NB4 (cell line): ENCODE measurements around the gene RELL1.

Experiments used
- DNase-seq: peaks from one replicate; pipeline ENCODE4 v3.0.0; 2010; ENCODE audit warnings: low read depth
- H3K4me3 ChIP-seq: one replicate; pipeline ENCODE4 v1.5.1; 2011; ENCODE audit warnings: mild to moderate bottlenecking, low read depth, low read length, moderate library complexity
- MYC ChIP-seq: IDR thresholded peaks from 2 replicates; pipeline ENCODE4 v1.6.1; 2011; ENCODE audit warnings: low read depth, low read length
- POLR2A ChIP-seq: IDR thresholded peaks from 2 replicates; pipeline ENCODE4 v1.6.1; 2011; ENCODE audit warnings: mild to moderate bottlenecking; ENCODE audit not compliant: insufficient read length; ENCODE audit errors: extremely low read depth
- TF ChIP-seq, protein P1 (sequence below): IDR thresholded peaks from one replicate; pipeline ENCODE4 v1.5.1; 2012; ENCODE audit warnings: low read depth, low read length
- TF ChIP-seq, protein P2 (sequence below): IDR thresholded peaks from 2 replicates; pipeline ENCODE4 v1.6.1; 2011; ENCODE audit warnings: low read depth, low read length

Gene RELL1

DNA sequence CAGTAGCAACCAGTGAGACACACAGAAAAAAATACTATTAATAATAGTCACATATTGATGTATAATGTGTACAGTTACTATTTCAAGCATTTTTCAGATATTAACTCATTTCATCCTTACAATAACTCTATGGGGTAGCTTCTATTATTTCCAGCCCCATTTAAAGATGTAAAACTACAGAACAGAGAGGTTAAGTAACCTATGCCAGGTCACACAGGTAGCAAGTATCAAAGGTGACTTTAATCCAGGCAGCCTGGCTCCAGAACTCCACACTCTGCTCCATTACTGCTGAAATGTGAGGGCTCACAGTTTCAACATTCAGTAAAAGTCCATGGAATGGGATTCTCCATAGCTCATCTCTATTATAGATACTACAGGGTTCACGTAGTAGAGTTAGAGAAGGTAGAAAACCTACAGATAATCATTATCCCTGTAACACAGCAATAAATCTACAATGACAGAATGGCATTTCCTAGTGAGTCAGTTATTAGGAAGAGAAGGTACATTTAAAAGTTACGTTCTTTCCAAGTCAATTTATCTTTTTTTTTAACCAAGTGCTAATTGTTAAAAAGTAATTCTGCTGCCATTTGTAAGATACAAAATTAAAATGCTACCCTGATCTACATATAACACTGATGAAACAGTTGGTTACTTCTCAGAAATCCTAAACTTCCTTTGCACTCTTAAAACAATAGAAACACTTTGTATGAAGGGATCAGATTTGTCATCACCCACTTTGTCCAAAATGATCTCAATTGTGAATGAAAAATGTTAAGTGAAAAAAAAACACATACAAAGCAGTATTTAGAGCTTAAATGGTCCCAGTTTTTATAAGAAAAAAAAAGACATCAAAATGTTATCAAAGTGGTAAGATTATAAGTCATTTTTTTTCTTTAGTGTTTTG, 18.7 kb downstream of the RELL1 start:
- H3K4me3 ChIP-seq, result no peak overlapping the region
- no peak for DNase-seq
- TF ChIP-seq, protein P1, sequence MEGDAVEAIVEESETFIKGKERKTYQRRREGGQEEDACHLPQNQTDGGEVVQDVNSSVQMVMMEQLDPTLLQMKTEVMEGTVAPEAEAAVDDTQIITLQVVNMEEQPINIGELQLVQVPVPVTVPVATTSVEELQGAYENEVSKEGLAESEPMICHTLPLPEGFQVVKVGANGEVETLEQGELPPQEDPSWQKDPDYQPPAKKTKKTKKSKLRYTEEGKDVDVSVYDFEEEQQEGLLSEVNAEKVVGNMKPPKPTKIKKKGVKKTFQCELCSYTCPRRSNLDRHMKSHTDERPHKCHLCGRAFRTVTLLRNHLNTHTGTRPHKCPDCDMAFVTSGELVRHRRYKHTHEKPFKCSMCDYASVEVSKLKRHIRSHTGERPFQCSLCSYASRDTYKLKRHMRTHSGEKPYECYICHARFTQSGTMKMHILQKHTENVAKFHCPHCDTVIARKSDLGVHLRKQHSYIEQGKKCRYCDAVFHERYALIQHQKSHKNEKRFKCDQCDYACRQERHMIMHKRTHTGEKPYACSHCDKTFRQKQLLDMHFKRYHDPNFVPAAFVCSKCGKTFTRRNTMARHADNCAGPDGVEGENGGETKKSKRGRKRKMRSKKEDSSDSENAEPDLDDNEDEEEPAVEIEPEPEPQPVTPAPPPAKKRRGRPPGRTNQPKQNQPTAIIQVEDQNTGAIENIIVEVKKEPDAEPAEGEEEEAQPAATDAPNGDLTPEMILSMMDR, result no peak
- TF ChIP-seq POLR2A, result no peak

DNA sequence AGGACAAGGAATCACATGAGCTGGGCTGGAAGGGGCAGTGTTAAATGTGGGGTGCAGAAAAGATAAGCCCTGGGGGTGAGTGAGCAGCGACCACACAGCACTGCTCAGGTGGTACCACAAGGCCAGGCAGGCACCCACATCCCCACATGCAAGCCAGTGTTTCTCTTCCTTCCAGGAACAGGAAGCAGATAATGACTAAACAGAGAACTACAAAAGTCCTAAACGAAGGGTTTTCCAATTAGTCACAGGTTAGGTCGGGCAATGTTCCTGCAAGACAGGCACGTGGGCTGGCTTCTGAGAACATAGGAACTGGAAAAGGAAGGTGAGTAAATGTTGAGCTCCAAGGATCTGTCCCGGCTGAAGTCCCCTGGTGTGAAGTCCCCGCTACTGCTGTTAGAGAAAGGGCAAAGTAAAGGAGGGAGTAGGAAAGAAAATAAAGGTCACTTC, 19.5 kb downstream of the RELL1 start:
- no peak overlapping the region for H3K4me3 ChIP-seq
- TF ChIP-seq, protein P2, sequence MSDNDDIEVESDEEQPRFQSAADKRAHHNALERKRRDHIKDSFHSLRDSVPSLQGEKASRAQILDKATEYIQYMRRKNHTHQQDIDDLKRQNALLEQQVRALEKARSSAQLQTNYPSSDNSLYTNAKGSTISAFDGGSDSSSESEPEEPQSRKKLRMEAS, result no peak
- TF ChIP-seq MYC, result no peak
- TF ChIP-seq, protein P1, result no peak
- TF ChIP-seq POLR2A, result no peak

DNA sequence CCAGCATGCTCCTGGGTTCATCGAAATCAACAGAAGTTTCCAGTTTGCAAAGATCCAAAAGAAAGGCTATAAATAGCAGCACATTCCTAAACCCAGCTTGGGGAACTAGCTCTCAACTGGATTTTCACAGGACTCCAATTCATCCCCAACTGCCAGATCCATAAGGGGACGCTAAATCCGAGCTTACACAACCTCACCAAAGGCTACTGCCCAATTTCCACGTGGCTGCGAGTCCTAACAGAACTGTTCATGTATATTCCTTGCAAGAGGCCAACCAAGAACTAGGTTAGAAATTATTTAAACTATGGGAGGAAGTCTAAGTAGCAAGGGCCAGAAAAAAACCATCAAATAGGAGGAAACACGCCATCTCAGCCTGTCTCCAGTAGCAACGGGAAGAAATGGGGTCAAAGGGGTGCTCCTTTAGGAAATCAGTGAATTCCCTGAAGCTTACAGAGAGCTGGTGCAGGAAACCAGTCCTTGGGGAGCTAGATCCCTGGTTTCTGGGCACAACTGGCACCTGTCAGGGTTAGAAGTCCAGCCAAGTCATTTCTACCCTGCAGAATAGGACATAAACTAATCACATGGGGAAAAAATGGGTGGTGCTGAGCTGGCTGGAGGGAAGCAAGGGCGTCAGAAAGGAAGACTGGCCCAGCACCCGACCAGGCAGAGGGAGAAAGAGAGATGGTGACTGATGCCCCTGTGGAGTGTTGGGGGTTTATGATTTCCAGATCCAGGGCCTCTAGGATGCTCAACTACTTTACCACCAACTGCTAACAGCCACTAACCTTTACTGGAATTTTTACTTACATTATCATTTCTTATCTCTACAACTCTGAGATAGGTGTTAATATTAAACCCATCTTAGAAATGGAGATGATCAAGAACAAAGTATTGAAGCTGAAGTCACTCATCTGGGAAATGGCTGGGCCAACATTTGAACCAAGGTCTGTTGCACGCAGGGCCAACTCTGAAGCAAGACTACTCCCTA, 20.5 kb downstream of the RELL1 start:
- no peak for TF ChIP-seq MYC
- no peak for TF ChIP-seq POLR2A
- TF ChIP-seq, protein P2, result no peak
- TF ChIP-seq, protein P1, result no peak

More for the DNA sequence above, 19.5 kb downstream of the RELL1 start:
- DNase-seq, result peak; percentile 19

DNA sequence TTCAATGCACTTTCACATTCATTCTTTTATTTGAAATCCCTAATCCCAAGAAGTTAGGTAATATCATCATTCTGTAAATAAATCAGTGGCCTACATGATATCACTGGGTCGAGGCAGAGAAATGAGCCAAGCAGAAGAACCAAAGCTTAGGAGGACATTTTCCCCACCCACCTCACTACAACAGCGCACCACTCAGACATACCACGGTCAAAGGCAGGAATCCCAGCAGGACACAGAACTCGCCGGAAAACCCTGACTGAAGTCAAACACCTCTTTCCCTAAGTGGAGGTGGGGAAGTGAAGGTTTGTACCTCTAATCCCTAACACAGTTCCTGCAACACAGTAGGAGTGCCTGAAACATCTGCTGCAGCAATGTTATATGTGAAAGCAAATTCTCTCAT, 21.5 kb downstream of the RELL1 start:
- no peak overlapping the region for H3K4me3 ChIP-seq
- DNase-seq, result no peak
- TF ChIP-seq MYC (no peak), POLR2A (no peak)
- TF ChIP-seq, protein P1, result no peak
- TF ChIP-seq, protein P2, result no peak

More for the DNA sequence above, 20.5 kb downstream of the RELL1 start:
- DNase-seq, result no peak
- no peak overlapping the region for H3K4me3 ChIP-seq

DNA sequence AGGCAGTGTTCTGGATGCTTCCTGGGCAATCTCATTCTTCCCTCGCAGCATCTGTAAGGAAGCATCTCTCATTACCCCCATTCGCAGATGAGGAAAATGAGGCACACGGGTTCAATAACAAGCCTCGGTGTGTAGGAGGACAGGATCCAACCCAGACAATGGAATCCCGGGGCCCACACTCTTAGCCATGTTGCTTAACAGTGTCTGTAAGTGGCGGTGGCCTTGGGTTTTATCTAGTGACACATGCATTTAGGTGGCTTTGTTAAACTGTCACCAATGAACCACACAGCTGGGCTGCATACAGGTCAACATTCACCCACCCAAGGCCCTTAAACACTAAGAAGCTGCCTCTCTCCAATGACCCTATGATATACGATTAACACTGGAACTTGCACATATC, 22.6 kb downstream of the RELL1 start:
- TF ChIP-seq MYC (no peak), POLR2A (no peak)
- TF ChIP-seq, protein P2, result no peak
- TF ChIP-seq, protein P1, result no peak
- peak; percentile 37 for DNase-seq
- no peak overlapping the region for H3K4me3 ChIP-seq
